Mesenchymal stem cell (in vitro differentiated cells and primary cell): Measurements from ENCODE around the gene TSHZ3.

Source experiments
- DNase-seq: peaks from one replicate; pipeline ENCODE4 v3.0.0-alpha.2; 2013
- H2AFZ ChIP-seq: one replicate; pipeline ENCODE4 v1.6.1; 2013; ENCODE audit warnings: low read depth, mild to moderate bottlenecking, control low read depth, inconsistent platforms, low read length, moderate library complexity
- H2AK5ac ChIP-seq: 2 replicates; pipeline ENCODE4 v1.6.1; 2013; ENCODE audit warnings: low read length, moderate library complexity, mild to moderate bottlenecking, inconsistent platforms; ENCODE audit not compliant: severe bottlenecking
- H2BK120ac ChIP-seq: one replicate; pipeline ENCODE4 v1.6.1; 2013; ENCODE audit warnings: low read depth, mild to moderate bottlenecking, inconsistent platforms, low read length, moderate library complexity
- H2BK12ac ChIP-seq, 2 experiments: one replicate each; pipeline ENCODE4 v1.6.1; 2013; ENCODE audit warnings: inconsistent platforms in 2 of 2, low read length in 2 of 2, mild to moderate bottlenecking in 2 of 2, moderate library complexity in 2 of 2, control low read depth in 1 of 2
- H2BK15ac ChIP-seq: one replicate; pipeline ENCODE4 v1.6.1; 2013; ENCODE audit warnings: mild to moderate bottlenecking, low read depth, inconsistent platforms; ENCODE audit not compliant: poor library complexity, severe bottlenecking
- H2BK5ac ChIP-seq: 2 replicates; pipeline ENCODE4 v1.6.1; 2013; ENCODE audit warnings: low read depth, mild to moderate bottlenecking, low read length, control low read depth, inconsistent platforms; ENCODE audit not compliant: poor library complexity, severe bottlenecking
- H3K14ac ChIP-seq, 2 experiments: one replicate each; pipeline ENCODE4 v1.6.1; 2013; ENCODE audit warnings: inconsistent platforms in 2 of 2, low read length in 2 of 2, control low read depth in 1 of 2, mild to moderate bottlenecking in 1 of 2, moderate library complexity in 1 of 2
- H3K18ac ChIP-seq, 2 experiments: one replicate each; pipeline ENCODE4 v1.6.1; 2013; ENCODE audit warnings: inconsistent platforms in 2 of 2, low read length in 2 of 2, control low read depth in 1 of 2, low read depth in 1 of 2, mild to moderate bottlenecking in 1 of 2
- H3K23ac ChIP-seq, 2 experiments: one replicate each; pipeline ENCODE4 v1.6.1; 2013; ENCODE audit warnings: inconsistent platforms in 2 of 2, low read length in 2 of 2, mild to moderate bottlenecking in 2 of 2, moderate library complexity in 2 of 2, control low read depth in 1 of 2
- H3K27ac ChIP-seq: 2 replicates; pipeline ENCODE4 v1.5.1; 2013; ENCODE audit warnings: mild to moderate bottlenecking, moderate library complexity, low read length, control low read depth, inconsistent platforms; ENCODE audit not compliant: poor library complexity, severe bottlenecking
- H3K27me3 ChIP-seq, 2 experiments: 2 replicates each; pipeline versions ENCODE4 v1.6.1 to v1.7.0; 2013; ENCODE audit warnings: low read length in 2 of 2, mild to moderate bottlenecking in 2 of 2, moderate library complexity in 2 of 2, control low read depth in 1 of 2, inconsistent platforms in 1 of 2; ENCODE audit not compliant: control insufficient read depth in 1 of 2, insufficient read depth in 1 of 2
- H3K36me3 ChIP-seq, 2 experiments: 2 replicates each; pipeline versions ENCODE4 v1.6.1 to v1.7.0; 2013; ENCODE audit warnings: low read length in 2 of 2, control low read depth in 1 of 2, inconsistent platforms in 1 of 2, low read depth in 1 of 2, mild to moderate bottlenecking in 1 of 2; ENCODE audit not compliant: insufficient read depth in 2 of 2, control insufficient read depth in 1 of 2
- H3K4ac ChIP-seq, 2 experiments: one replicate each; pipeline ENCODE4 v1.6.1; 2013; ENCODE audit warnings: inconsistent platforms in 2 of 2, low read length in 2 of 2, mild to moderate bottlenecking in 2 of 2, moderate library complexity in 2 of 2, control low read depth in 1 of 2, low read depth in 1 of 2
- H3K4me1 ChIP-seq: 2 replicates; pipeline ENCODE4 v1.6.1; 2013; ENCODE audit warnings: low read depth, low read length, control low read depth; ENCODE audit not compliant: control insufficient read depth, insufficient read depth
- H3K4me2 ChIP-seq: 2 replicates; pipeline ENCODE4 v1.6.1; 2013; ENCODE audit warnings: low read length, mild to moderate bottlenecking, inconsistent platforms; ENCODE audit not compliant: poor library complexity, severe bottlenecking
- H3K4me3 ChIP-seq, 2 experiments: 2 replicates each; pipeline versions ENCODE4 v1.5.1 to v1.7.0; 2013; ENCODE audit warnings: low read length in 2 of 2, mild to moderate bottlenecking in 2 of 2, control low read depth in 1 of 2, low read depth in 1 of 2; ENCODE audit not compliant: insufficient read depth in 1 of 2
- H3K79me1 ChIP-seq: replicated peaks from 2 replicates; pipeline ENCODE4 v1.6.1; 2013; ENCODE audit warnings: mild to moderate bottlenecking, control low read depth, low read length, inconsistent platforms; ENCODE audit not compliant: poor library complexity, severe bottlenecking
- H3K9ac ChIP-seq: 2 replicates; pipeline ENCODE4 v1.7.0; 2013; ENCODE audit warnings: mild to moderate bottlenecking, low read length, moderate library complexity
- H3K9me3 ChIP-seq: 2 replicates; pipeline ENCODE4 v1.7.0; 2013; ENCODE audit warnings: mild to moderate bottlenecking, low read length; ENCODE audit not compliant: control insufficient read depth
- H4K8ac ChIP-seq: one replicate; pipeline ENCODE4 v1.6.1; 2013; ENCODE audit warnings: inconsistent platforms, mild to moderate bottlenecking, low read length, moderate library complexity
- H4K91ac ChIP-seq: one replicate; pipeline ENCODE4 v1.6.1; 2013; ENCODE audit warnings: mild to moderate bottlenecking, low read length, inconsistent platforms
- WGBS: methylation state at CpG from one replicate; pipeline ENCODE4 v1.1.7; 2013; ENCODE audit warnings: mixed read lengths; 5-methylcytosine and 5-hydroxymethylcytosine counted together

TSHZ3 gene

DNA sequence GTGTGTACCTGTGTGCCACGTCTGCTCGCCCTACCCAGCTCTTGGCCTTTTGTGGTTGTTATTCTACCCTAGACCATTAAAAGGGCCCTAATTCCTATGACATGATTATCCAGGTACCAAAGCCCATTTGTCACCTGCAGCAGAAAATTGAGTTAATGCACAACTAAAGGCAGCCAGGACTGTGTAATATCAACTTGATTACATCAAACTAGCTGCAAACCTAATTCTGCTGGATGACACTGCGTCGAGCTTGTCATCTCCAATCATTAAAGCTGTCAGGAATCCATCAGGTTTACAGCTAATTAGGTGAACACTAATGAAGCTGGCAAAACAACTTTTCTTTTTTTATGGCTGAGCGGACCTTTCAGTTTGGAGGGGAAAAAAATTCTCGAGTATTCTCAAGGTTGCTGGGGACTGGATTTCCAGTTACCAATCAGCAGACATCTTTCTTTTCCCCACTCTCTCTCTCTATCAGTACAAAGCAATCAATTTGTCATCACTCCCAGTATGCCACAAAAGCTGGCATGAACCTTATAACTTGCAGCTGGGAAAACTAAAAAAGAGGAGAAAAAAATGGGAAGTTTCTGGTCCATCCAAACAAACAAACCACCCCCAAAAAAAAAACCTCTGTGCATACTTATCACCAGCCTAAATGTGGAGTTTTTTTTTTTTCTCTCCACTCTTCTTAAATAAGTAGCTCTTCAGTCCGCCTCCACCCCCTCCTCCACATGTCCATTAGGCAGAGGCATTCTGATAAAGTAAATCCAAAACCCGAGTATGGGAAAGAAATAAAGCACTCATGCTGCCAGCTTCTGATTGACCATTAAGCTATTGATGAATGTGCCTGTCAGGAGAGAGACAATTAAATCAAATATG lies 2.8 kb downstream of the TSHZ3 start:
- H2BK120ac ChIP-seq: no peak overlapping the region
- no peak overlapping the region for H3K18ac ChIP-seq
- H4K91ac ChIP-seq: no peak overlapping the region
- H4K8ac ChIP-seq: no peak overlapping the region
- H2BK5ac ChIP-seq: no peak overlapping the region
- H2AFZ ChIP-seq: no peak overlapping the region
- peak overlapping the region; percentile 92 for H3K9ac ChIP-seq
- peaks cover 6% of the 10 kb centered on the region for H3K79me1 ChIP-seq
- no peaks in the 10 kb centered on the region for H3K9me3 ChIP-seq
- H3K36me3 ChIP-seq: peaks cover 10 to 12% of the 10 kb centered on the region in 2 experiments
- no peak overlapping the region for H3K27ac ChIP-seq
- H2AK5ac ChIP-seq: no peak overlapping the region
- peak overlapping the region in 1 of 2 experiments; percentile 79 for H3K4me3 ChIP-seq
- no peak overlapping the region for H3K4ac ChIP-seq
- no peak overlapping the region for H2BK15ac ChIP-seq
- DNase-seq: no peak
- no peaks in the 10 kb centered on the region for H3K27me3 ChIP-seq
- H3K4me2 ChIP-seq: peak overlapping the region; percentile 39
- H3K14ac ChIP-seq: no peak overlapping the region
- peak overlapping the region in 1 of 2 experiments; percentile 77 for H2BK12ac ChIP-seq
- 94% methylated on average over 7 of the region's 8 CpGs for WGBS
- no peak overlapping the region for H3K23ac ChIP-seq
- peaks cover 10% of the 10 kb centered on the region for H3K4me1 ChIP-seq

DNA sequence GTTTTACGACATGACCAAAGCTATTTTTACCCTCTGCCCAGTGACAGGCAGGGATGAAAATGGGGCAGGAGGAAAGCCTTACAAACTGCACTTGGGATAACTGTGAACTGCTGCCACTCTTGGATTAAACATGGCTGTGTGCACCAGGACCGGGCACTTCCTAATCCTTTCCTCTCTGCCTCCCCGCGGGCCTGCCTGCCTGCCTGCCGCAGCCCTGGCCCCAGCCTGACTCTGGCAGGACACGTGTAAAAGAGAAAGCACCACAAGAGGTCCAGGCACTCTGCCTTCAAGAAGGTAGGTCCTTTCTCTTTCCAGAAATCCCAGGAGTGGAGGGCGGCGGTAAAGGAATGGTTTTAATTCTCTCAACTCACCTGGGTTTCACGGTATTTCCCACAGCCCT lies 4.8 kb downstream of the TSHZ3 start:
- Histone ChIP-seq H2AK5ac (no peak overlapping the region), H3K4ac (no peak overlapping the region), H3K18ac (no peak overlapping the region), H3K4me2 (no peak overlapping the region), H3K23ac (no peak overlapping the region), H2BK12ac (no peak overlapping the region), H3K9ac (peak overlapping the region; percentile 24), H3K27ac (no peak overlapping the region), H3K27me3 (no peaks in the 10 kb centered on the region), H3K14ac (no peak overlapping the region), H4K91ac (no peak overlapping the region), H4K8ac (peak overlapping the region; percentile 53), H2AFZ (no peak overlapping the region), H2BK5ac (no peak overlapping the region), H2BK120ac (no peak overlapping the region), H3K36me3 (peaks cover 14 to 16% of the 10 kb centered on the region in 2 experiments), H2BK15ac (no peak overlapping the region), H3K4me1 (peaks cover 23% of the 10 kb centered on the region), H3K4me3 (peak overlapping the region in 1 of 2 experiments; percentile 20), H3K79me1 (peaks cover 6% of the 10 kb centered on the region), H3K9me3 (no peaks in the 10 kb centered on the region)
- no peak for DNase-seq
- 61% methylated on average over 9 of the region's 9 CpGs for WGBS

DNA sequence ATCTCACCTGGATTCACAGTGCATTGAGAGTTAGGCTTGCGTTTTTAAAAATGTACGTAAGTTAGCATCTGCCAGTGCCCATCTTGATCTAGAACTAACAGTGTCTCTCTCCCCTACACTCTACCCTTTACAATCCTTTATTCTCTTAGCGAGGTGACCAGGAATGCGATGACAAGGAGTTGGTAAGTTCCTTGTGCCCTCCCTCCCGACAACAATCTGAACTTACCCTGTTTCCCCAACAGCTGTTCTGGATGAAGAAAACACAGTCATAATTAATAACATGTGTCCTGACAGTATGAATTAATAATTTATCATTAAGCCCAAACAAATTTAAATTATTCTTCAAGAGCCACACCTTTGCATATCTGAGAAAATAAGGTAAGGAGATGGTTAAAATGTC lies 6.3 kb downstream of the TSHZ3 start:
- H3K4me1 ChIP-seq: peaks cover 31% of the 10 kb centered on the region
- no peak overlapping the region for H3K23ac ChIP-seq
- H3K9me3 ChIP-seq: no peaks in the 10 kb centered on the region
- no peak overlapping the region for H3K4ac ChIP-seq
- H3K4me3 ChIP-seq: peak overlapping the region in 1 of 2 experiments; percentile 20
- H3K18ac ChIP-seq: no peak overlapping the region
- H3K4me2 ChIP-seq: no peak overlapping the region
- H2BK120ac ChIP-seq: no peak overlapping the region
- no peak overlapping the region for H2AK5ac ChIP-seq
- H3K27me3 ChIP-seq: no peaks in the 10 kb centered on the region
- H3K27ac ChIP-seq: no peak overlapping the region
- WGBS: 96% methylated on average over 4 of the region's 5 CpGs
- no peak overlapping the region for H2BK15ac ChIP-seq
- H2BK12ac ChIP-seq: no peak overlapping the region
- no peak overlapping the region for H3K14ac ChIP-seq
- H2AFZ ChIP-seq: no peak overlapping the region
- no peak overlapping the region for H4K91ac ChIP-seq
- H3K9ac ChIP-seq: no peak overlapping the region
- H2BK5ac ChIP-seq: no peak overlapping the region
- peaks cover 6% of the 10 kb centered on the region for H3K79me1 ChIP-seq
- DNase-seq: no peak
- H3K36me3 ChIP-seq: peaks cover 14 to 16% of the 10 kb centered on the region in 2 experiments
- H4K8ac ChIP-seq: no peak overlapping the region
